IPS DF 19.7 (cell line): ENCODE data around the gene DCP1A.

ENCODE experiments used
- DNase-seq: peaks from one replicate; pipeline ENCODE4 v3.0.0-alpha.2; 2013; ENCODE audit warnings: low read depth, low spot score

DCP1A gene

DNA sequence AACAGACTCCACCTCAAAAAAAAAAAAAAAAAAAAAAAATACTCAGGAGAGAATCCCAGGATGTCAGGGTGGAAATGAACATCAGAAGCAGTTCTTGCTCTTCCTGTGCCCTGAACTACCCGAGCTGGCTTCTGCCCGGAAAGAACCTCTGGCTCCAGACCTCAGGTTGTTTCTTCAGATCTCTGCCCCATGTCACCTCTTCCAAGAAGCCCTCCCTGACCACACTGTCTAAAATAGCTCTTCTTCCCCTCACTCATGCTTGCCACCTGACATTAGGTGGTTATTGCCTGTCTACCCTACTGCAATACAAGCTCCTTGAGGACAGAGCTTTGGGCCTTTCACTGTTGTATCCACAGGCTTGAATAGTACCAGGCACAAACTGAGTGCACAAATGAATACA, 99.7 kb downstream of the DCP1A start:
- DNase-seq: no peak

DNA sequence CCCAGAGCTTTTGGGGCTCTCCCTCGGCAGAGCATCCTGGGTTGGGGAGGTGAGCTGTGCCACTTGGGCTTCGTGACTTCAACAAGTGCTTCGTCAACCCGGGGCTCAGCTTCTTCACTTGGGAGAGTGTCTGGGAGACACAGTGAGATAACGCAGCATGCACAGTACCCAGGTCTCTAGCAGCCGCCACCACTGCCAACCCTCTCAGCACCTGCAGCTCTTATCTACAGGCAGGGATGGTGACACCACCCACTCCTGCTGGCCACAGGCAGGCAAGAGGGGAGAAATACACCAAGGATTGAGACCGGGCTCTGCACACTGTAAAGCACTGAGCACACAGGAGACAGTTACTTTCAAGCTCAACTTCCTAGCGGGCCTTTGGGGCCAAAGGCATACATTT, 103.1 kb downstream of the DCP1A start:
- no peak for DNase-seq

DNA sequence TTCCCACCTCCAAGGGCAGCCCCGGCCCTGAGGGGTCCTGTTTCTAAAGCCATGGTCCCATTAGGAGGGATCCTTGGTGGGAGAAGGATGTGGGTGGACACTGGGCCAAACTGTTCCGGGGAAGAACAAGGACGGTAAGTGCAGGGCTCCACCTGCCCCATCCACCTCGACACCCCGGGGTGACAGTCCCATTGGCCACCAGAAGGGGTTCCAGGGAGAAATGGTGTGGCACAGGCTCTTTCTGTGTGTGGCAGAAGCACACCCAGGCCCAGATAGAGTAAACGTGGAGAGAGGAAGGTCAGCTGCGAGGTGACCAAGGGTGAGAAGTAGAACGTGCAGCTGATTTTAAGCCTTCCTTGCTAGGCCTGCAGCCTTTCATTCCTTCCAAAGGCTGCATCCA, 103.6 kb downstream of the DCP1A start:
- no peak for DNase-seq

DNA sequence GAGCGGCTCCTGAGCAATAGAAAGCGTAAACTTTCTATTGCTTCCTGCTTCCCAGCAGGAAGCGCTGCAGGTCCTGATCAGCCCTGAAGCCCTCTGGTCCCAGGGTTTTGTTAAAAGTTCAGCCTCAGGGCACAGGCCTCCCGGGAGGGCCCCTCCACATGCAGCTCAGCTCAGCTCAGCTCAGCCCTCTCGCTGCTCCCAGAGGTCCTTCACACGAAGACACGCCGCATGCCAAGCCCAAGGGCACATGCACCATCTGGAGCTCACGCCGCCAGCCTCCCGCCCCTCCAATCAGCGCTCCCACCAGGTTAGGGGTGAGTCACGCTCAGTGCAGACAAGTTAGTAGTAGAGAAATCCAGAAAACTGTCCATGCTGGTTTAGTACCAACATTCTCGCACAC, 104.2 kb downstream of the DCP1A start:
- DNase-seq: no peak

DNA sequence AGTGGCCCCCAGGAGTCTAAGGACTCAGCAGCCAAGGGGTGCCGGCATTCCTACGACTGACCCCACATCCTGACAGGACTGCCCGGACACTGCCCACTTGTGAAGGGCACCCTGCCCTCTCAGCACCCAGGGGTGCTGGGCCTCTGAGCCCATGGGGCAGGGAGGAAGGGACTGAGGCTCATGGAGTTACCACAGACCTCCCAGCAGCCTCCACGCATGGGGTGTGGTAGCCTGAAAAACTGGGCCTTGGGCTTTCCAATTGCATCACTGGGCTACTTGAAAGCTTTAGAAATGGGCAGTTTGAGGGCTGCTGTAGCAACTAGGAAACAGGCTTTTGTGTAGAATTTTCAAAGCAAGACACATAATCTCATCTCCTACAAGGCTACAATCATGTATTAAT, 104.7 kb downstream of the DCP1A start:
- DNase-seq: no peak

DNA sequence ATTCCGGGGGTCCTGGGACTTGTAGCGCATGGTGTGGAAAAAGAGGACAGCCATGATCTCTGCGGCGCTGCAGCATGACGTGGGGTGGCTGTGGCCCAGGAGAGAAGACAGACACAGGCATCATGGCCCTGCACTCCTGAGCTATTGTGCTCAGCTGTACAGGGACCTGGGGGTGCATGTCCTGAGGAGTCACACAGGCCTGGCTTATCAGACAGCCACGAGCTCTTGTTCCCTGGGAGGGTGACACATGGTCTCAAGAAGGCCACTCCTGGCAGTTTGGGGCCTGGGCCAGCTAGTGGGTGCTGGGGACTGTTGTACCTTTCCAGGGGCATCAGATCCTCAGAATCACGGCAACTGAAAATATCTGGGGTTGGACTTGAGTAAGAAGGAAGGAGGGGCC, 105.2 kb downstream of the DCP1A start:
- no peak for DNase-seq

DNA sequence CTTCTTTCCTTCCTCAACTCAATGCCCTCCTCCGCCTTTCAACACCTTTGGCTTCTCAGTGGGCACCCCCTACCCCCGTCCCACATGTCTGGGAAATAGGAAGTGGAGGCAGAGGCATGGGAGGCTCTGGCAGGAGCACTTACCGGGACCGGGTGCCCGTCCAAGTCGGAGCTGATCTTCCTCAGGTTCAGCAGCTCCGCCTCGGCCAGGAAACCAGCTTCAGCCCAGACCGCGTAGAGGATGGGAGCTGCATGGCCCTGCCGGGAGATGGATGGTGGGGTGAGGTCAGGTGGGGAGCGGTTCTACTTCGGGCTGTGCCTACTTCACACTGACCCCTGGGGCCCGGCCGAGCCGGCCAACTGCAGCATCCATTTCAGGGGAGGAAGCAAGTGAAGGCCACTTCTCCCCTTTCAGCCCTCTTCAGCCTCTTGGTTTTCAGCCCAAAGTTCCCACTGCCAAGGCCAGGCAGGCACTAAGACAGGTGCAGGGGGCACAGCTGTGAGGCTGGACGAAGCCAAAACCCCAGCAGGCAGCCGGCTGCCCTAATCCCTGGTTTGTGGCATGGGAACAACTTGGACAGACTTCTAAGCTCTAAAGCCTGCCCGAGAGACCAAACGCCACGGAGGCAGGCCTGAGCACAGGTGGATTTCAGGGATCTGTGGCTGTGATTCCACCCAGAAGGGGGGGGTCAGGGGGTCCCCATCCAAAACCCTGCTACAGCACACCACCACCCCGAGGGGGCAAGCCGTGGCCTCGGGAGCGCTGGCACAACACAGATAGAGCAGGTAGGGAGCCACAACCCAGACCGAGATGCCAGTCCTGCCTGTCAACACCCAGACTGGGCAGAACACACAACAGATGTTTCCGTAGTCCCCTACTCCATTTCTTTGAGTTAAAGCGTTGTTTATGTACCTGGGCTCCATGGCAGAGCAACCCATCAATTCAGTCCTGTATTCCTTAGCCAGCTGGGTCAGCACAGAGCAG, 106.1 kb downstream of the DCP1A start:
- no peak for DNase-seq

DNA sequence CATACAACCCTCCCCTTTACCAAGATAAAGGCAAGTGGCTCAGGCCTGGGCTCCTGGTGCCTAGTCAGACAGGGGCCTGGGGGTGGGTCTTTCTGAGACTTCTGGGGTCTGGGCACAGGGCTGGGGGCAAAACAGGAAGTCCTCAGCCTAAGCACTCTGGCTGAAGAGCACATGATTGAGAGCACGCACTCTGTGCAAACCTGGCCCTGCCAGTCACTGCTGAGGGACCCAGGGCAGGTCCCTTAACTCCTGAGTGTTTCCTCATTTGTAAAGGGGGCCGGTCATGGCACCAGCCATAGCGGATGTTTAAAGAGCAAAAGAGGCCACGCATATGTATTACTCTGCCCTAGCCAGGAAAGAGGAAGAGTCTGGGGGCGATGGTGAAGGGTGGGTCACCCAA, 107.5 kb downstream of the DCP1A start:
- DNase-seq: no peak

DNA sequence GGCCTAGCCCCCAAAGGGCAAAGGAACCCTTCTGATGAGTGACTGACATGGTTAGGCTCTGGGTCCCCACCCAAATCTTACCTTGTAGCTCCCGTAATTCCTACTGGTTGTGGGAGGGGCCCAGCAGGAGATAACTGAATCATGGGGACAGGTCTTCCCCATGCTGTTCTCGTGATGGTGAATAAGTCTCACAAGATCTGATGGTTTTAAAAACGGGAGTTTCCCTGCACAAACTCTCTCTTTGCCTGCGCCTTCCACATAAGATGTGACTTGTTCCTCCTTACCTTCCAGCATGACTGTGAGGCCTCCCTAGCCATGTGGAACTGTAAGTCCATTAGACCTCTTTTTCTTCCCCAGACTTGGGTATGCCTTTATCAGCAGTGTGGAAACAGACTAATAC, 108.5 kb downstream of the DCP1A start:
- DNase-seq: no peak

DNA sequence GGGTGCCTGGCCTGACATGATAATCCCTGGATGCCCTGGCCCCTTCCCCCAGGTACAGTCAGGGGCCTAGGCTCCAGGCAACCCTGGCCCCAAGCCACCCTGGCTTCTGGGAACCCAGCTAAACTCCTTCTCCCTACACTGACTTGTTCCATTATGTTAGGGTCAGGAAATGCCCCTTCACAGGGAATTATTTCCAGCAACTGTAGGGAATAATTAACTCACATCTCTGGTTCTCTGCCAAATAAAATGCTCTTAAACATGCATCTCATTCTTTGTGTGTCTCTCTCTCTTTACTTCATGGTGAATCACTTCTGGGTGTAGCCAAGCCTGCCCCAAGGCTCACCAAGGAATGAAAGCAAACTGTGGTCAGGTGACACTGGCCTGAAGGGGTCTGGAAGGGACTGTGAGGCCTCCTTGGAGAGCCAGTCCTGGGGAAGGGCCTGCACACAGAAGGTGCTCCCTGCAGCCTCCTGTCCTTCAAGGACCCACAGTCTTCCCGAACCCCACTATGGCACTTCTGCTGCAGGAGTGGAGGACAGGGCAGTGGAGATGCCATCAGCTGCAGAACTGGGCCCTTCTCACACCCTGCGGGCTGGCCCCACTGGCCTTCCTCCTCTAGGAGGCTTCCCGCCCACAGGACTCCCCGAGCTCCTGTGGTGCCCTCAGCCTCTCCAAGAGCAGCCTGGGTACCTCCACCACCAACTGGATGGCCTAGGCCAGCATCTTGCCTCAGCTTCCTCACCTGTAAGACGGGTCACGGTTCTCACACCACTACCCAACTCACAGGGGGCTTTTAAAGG, 109.1 kb downstream of the DCP1A start:
- no peak for DNase-seq

DNA sequence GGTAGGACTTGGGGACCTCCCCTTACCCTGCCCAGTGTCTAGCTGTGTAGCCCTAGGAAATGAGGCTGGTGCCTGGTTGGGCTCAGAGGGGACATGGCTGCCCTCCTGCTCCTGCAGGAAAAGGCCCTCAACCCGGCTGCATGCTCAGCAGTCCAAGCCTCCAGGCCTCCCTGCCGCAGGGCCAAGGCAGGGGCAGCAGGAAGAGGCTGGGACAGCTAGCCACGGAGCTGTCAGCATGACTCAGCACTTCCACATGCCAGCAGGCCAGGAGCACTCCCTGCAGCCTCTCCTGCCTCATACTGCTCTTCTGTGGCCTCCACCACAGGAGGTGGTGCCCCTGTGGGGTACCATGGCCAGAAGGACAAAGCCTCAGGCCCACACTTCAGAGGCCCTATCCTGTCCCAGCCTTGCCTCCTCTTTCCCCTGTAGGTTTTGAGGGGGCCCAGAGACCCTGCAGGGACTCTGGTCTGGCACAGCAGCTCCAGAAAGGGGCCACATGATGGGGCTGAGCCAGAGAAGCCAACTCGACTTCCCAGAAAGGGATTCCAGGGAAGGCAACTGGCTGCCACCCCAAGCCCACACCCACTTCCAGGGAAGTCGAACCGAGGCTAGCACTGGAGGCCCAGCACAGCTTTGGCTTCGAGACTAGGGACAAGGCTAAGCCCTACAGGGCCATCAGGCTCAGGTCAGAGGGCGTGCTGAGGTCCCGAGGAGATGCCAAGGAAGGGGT, 111.1 kb downstream of the DCP1A start:
- DNase-seq: no peak

DNA sequence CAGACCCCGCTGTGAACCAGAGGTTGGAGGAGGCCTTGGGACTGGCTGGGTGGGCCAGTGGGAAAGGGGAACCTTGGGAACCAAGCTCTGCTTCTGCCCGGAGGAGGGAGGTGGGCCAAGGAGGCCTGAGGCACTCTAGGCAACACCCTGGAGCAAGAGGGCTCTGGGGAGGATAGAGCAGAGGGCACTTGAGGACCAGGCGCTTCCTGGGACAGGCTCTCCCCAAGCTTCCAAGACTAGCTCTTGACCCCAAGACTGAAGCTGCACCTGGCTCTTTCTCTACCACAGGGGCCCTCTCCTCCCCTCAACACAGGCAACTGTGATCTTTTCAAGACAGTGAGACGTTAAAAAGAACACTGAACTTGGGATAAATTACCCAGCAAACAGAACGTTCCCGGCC, 111.8 kb downstream of the DCP1A start:
- no peak for DNase-seq

DNA sequence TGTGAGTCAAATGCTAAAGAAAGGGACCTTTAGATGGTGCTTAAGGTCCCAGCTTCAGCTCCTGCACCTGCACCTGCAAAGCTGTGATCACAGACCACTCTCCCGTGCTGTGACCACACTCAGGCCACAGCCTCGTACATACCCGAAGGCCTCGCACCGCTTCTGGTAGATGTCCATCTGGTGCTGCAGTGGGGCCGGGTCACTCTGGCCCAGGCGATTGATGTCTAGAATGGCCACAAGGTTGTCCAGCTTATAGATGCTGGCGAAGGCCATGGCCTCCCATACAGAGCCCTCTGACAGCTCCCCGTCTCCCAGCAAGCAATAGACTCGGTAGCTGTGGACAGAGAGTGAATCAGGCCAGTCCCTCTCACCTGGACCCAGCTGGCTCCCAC, 112.5 kb downstream of the DCP1A start:
- DNase-seq: no peak

DNA sequence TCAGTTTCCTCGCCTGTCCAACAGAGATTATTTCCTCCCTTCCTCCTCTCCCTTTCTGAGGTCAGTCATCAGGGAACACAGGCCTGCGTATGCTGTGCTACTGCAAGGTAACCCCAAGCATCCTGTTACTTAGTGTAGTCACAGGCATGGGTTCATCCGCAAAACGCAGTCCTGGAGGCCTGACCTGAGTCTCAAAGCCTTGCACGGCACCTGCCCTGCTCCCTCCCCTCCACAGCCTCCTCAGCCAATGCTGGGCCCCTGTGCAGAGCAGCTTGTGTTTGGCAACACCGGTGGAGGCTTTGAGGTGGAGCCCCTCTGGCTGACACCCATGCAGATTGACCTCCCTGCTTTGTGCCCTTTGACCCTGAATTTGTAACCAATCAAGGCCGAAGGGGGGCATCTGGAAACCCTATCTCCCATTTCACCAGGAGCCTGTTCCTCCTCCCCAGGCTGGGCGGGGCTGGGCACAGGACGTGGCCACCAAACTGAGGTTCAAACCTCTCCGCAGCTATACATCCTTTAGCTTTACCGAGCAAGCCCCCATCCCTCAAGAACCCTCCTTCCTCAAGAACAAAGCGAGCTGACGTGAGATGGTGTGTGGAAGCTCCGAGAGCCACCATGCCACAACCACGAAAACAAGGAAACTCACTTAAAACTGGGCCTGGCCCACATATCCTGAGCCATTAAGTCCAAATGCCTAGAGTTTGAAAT, 113.1 kb downstream of the DCP1A start:
- DNase-seq: no peak
